NCI-H1048 (cell line): ENCODE data around the gene PDIA5.

ENCODE experiments used
- DNase-seq: peaks from one replicate; lab custom pipeline; 2025; lab: John Stamatoyannopoulos, UW

PDIA5 gene

GRCh38 chr3:123119802-123120201, 53.0 kb downstream of the PDIA5 start:
- no peak for DNase-seq

- no peak for DNase-seq
These were observed 53.7 kb downstream of the PDIA5 start for GRCh38 chr3:123120573-123120972.

GRCh38 chr3:123122057-123122456, 55.2 kb downstream of the PDIA5 start:
- DNase-seq: no peak

- DNase-seq: no peak
These were observed 55.9 kb downstream of the PDIA5 start for GRCh38 chr3:123122525-123123315.

- no peak for DNase-seq
These were observed 57.1 kb downstream of the PDIA5 start for GRCh38 chr3:123123716-123124616.

GRCh38 chr3:123124971-123125370, 58.1 kb downstream of the PDIA5 start:
- DNase-seq: no peak

- no peak for DNase-seq
These were observed 59.2 kb downstream of the PDIA5 start for GRCh38 chr3:123126031-123126430.

- no peak for DNase-seq
These were observed 59.8 kb downstream of the PDIA5 start for GRCh38 chr3:123126653-123127052.

GRCh38 chr3:123129092-123129491, 62.3 kb downstream of the PDIA5 start:
- DNase-seq: no peak

GRCh38 chr3:123129532-123129931, 62.7 kb downstream of the PDIA5 start:
- no peak for DNase-seq

GRCh38 chr3:123130079-123130750, 63.4 kb downstream of the PDIA5 start:
- no peak for DNase-seq

GRCh38 chr3:123134671-123135070, 67.8 kb downstream of the PDIA5 start:
- DNase-seq: no peak

- DNase-seq: no peak
These were observed 70.2 kb downstream of the PDIA5 start for GRCh38 chr3:123137001-123137400.

GRCh38 chr3:123138839-123139444, 72.1 kb downstream of the PDIA5 start:
- DNase-seq: no peak

- no peak for DNase-seq
These were observed 72.7 kb downstream of the PDIA5 start for GRCh38 chr3:123139522-123139921.

GRCh38 chr3:123140550-123140949, 73.7 kb downstream of the PDIA5 start:
- DNase-seq: no peak

- no peak for DNase-seq
These were observed 74.5 kb downstream of the PDIA5 start for GRCh38 chr3:123141276-123141675.

- DNase-seq: no peak
These were observed 77.0 kb downstream of the PDIA5 start for GRCh38 chr3:123143669-123144411.

GRCh38 chr3:123147754-123148535, 81.1 kb downstream of the PDIA5 start:
- DNase-seq: no peak

- no peak for DNase-seq
These were observed 81.9 kb downstream of the PDIA5 start for GRCh38 chr3:123148772-123149171.

- no peak for DNase-seq
These were observed 82.7 kb downstream of the PDIA5 start for GRCh38 chr3:123149525-123149924.
